GM12878 (cell line): ENCODE measurements around the gene AP1S1. TPM values are rescaled to one million over a fixed set of nuclear protein-coding genes. Genes with fewer than 3 reads are reported as not detected.

Experiments used
- ATAC-seq: fragments of 200-7000 bp; cut with Tn5 transposase; 3 replicates; pipeline ENCODE4 v1.9.1; 2020; ENCODE audit warnings: mild to moderate bottlenecking, moderate library complexity
- BruUV-seq: library from RNA; stranded (reverse); fragments of 400-500 nt; replicated peaks from 2 replicates; lab custom pipeline; 2021; lab: Mats Ljungman, UMichigan
- CTCF ChIA-PET: fragments of 300-600 bp; sonication (Branson Sonifier 250); formaldehyde crosslinking; extraction: SDS; loops from one replicate; lab custom pipeline; 2021; ENCODE audit warnings: inconsistent platforms; lab: Yijun Ruan, JAX
- POLR2A ChIA-PET: fragments of 350-600 bp; formaldehyde crosslinking; extraction: SDS; loops from one replicate; lab custom pipeline; 2021; ENCODE audit warnings: inconsistent platforms; lab: Charles Lee
- RAD21 ChIA-PET: fragments of 300-600 bp; sonication (Branson Sonifier 250); formaldehyde crosslinking; loops from one replicate; lab custom pipeline; 2023; ENCODE audit warnings: antibody characterized with exemption; ENCODE audit not compliant: unreplicated experiment; lab: Charles Lee
- SMC1A ChIA-PET: fragments of 300-600 bp; sonication (Branson Sonifier 250); formaldehyde crosslinking; loops from one replicate; lab custom pipeline; 2023; ENCODE audit not compliant: unreplicated experiment, uncharacterized antibody; lab: Charles Lee
- DNase-seq: peaks from one replicate; pipeline ENCODE4 v3.0.0-alpha.2; 2011; ENCODE audit warnings: low read depth, low spot score
- FAIRE-seq: peaks from 3 replicates; lab custom pipeline; 2011; peaks lifted over from hg19 to GRCh38; lab: Jason Lieb, UNC
- H2AFZ ChIP-seq: 2 replicates; pipeline ENCODE4 v1.6.0; 2011; ENCODE audit warnings: low read depth, low read length, control low read depth; ENCODE audit not compliant: control insufficient read depth
- H3K27ac ChIP-seq: 2 replicates; pipeline ENCODE4 v1.5.1; 2011; ENCODE audit warnings: control low read depth; ENCODE audit not compliant: control insufficient read depth, insufficient read depth
- H3K27me3 ChIP-seq, 2 experiments: replicated peaks in 1 of 2; 2 replicates each; pipeline versions ENCODE4 v1.6.0 to v1.6.1; 2011; ENCODE audit warnings: low read length in 1 of 2; ENCODE audit not compliant: control insufficient read depth in 2 of 2, insufficient read depth in 2 of 2
- H3K36me3 ChIP-seq, 2 experiments: 2 replicates each; pipeline ENCODE4 v1.5.1; 2011; ENCODE audit warnings: low read length in 1 of 2; ENCODE audit not compliant: control insufficient read depth in 2 of 2, insufficient read depth in 2 of 2
- H3K4me1 ChIP-seq: 2 replicates; pipeline ENCODE4 v1.6.1; 2011; ENCODE audit warnings: mild to moderate bottlenecking, low read length, moderate library complexity, mixed read lengths; ENCODE audit not compliant: control insufficient read depth, insufficient read depth
- H3K4me2 ChIP-seq: 2 replicates; pipeline ENCODE4 v1.6.0; 2011; ENCODE audit warnings: control low read depth; ENCODE audit not compliant: control insufficient read depth, insufficient read depth
- H3K4me3 ChIP-seq: fragments of 200-600 bp; sonication (generic); 2 replicates; pipeline ENCODE4 v1.5.1; 2016
- H3K79me2 ChIP-seq: 2 replicates; pipeline ENCODE4 v1.6.0; 2011; ENCODE audit warnings: low read length; ENCODE audit not compliant: control insufficient read depth, insufficient read depth
- H3K9ac ChIP-seq: 2 replicates; pipeline ENCODE4 v1.8.0; 2011; ENCODE audit warnings: low read length, control low read depth, mixed read lengths; ENCODE audit not compliant: control insufficient read depth, insufficient read depth
- H3K9me3 ChIP-seq: replicated peaks from 3 replicates; pipeline ENCODE4 v1.5.1; 2011; ENCODE audit warnings: mild to moderate bottlenecking, low read length; ENCODE audit not compliant: control insufficient read depth, insufficient read depth
- H4K20me1 ChIP-seq: 2 replicates; pipeline ENCODE4 v1.6.0; 2011; ENCODE audit not compliant: control insufficient read depth, insufficient read depth
- BRCA1 ChIP-seq: IDR thresholded peaks from 2 replicates; pipeline ENCODE4 v1.6.1; 2011; ENCODE audit warnings: low read depth, low read length, improper control_type of control experiment
- CBFB ChIP-seq: IDR thresholded peaks from 2 replicates; pipeline ENCODE4 v1.6.1; 2016; ENCODE audit warnings: antibody characterized with exemption, low read depth
- CHD4 ChIP-seq: fragments of 200-600 bp; sonication (generic); IDR thresholded peaks from 2 replicates; pipeline ENCODE4 v1.6.1; 2016; ENCODE audit warnings: mild to moderate bottlenecking
- IKZF1 ChIP-seq: fragments of 450-650 bp; conservative IDR thresholded peaks from 2 replicates; pipeline ENCODE4 v1.6.1; 2017; ENCODE audit warnings: antibody characterized with exemption, mild to moderate bottlenecking
- JUNB ChIP-seq: IDR thresholded peaks from 2 replicates; pipeline ENCODE4 v1.6.1; 2016; ENCODE audit warnings: antibody characterized with exemption, mild to moderate bottlenecking
- LARP7 ChIP-seq: fragments of 450-650 bp; IDR thresholded peaks from 2 replicates; pipeline ENCODE4 v1.6.1; 2017; ENCODE audit warnings: mild to moderate bottlenecking
- MEF2A ChIP-seq: IDR thresholded peaks from 2 replicates; pipeline ENCODE4 v1.6.1; 2011; ENCODE audit warnings: low read depth, mild to moderate bottlenecking, low read length, moderate library complexity; ENCODE audit not compliant: insufficient read depth
- MEF2B ChIP-seq: fragments of 450-650 bp; IDR thresholded peaks from 2 replicates; pipeline ENCODE4 v1.6.1; 2018; ENCODE audit warnings: mild to moderate bottlenecking, moderate library complexity; ENCODE audit not compliant: partially characterized antibody, poor library complexity, severe bottlenecking
- MTA2 ChIP-seq: fragments of 450-650 bp; IDR thresholded peaks from 2 replicates; pipeline ENCODE4 v1.6.1; 2016; ENCODE audit warnings: low read depth, mild to moderate bottlenecking, moderate library complexity
- MXI1 ChIP-seq: fragments of 150-350 bp; IDR thresholded peaks from 2 replicates; pipeline ENCODE4 v1.6.1; 2011; ENCODE audit warnings: low read depth, mild to moderate bottlenecking, inconsistent platforms, low read length, improper control_type of control experiment
- NBN ChIP-seq: fragments of 450-650 bp; IDR thresholded peaks from 2 replicates; pipeline ENCODE4 v1.6.1; 2016
- NFYB ChIP-seq: IDR thresholded peaks from 2 replicates; pipeline ENCODE4 v1.6.1; 2011; ENCODE audit warnings: low read depth, mild to moderate bottlenecking, low read length, improper control_type of control experiment, moderate library complexity; ENCODE audit not compliant: insufficient read depth
- PAX8 ChIP-seq: fragments of 450-650 bp; IDR thresholded peaks from 2 replicates; pipeline ENCODE4 v1.6.1; 2017; ENCODE audit warnings: mild to moderate bottlenecking, moderate library complexity
- SPI1 ChIP-seq: IDR thresholded peaks from 2 replicates; pipeline ENCODE4 v1.6.1; 2011; ENCODE audit warnings: low read depth, mild to moderate bottlenecking, low read length, moderate library complexity, borderline replicate concordance; ENCODE audit not compliant: insufficient read depth
- STAT3 ChIP-seq: IDR thresholded peaks from 2 replicates; pipeline ENCODE4 v1.6.1; 2011; ENCODE audit warnings: low read depth, low read length, improper control_type of control experiment
- TARDBP ChIP-seq: IDR thresholded peaks from 2 replicates; pipeline ENCODE4 v1.6.1; 2016; ENCODE audit warnings: borderline replicate concordance
- TBL1XR1 ChIP-seq: IDR thresholded peaks from 2 replicates; pipeline ENCODE4 v1.6.1; 2012; ENCODE audit warnings: low read depth, low read length, improper control_type of control experiment
- WGBS: methylation state at CpG from one replicate; pipeline ENCODE4 v1.1.6; 2016; ENCODE audit warnings: low lambda C conversion rate; ENCODE audit not compliant: insufficient replicate concordance, insufficient coverage; ENCODE audit errors: missing lambda C conversion rate; 5-methylcytosine and 5-hydroxymethylcytosine counted together
- in situ Hi-C: fragments of 300-500 bp; cut with MboI; formaldehyde crosslinking; loops from 9 replicates; pipeline ENCODE4 v1.14.3; 2018; ENCODE audit warnings: mixed read lengths
- intact Hi-C: fragments of 100-400 bp; cut with micrococcal nuclease; formaldehyde crosslinking; loops from one replicate; pipeline ENCODE4 v1.14.2; 2022; ENCODE audit not compliant: unreplicated experiment
- polyA plus RNA-seq, 11 experiments: library from polyadenylated mRNA; depleted of rRNA in 4 of 11; unstranded in 6 of 11; stranded (reverse) in 5 of 11; fragments of >200 nt; fragmentation: Nextera tagmentation in 4 of 11; fragmentation: Illumina TruSeq in 1 of 11; extraction: Ambion mirVana in 4 of 11; extraction: Trizol in 1 of 11; gene quantifications; 1 replicate in 1 of 11; 2 replicates in 10 of 11; pipeline versions ENCODE4 v1.2.1 to v1.2.3, GENCODE V29; 2011 to 2016; ENCODE audit warnings: inconsistent platforms in 2 of 11, missing spikeins in 2 of 11, low read depth in 1 of 11
- total RNA-seq, 4 experiments: library from RNA; depleted of rRNA in 3 of 4; stranded (reverse); fragments of >200 nt in 3 of 4; fragmentation: Illumina TruSeq in 1 of 4; extraction: Trizol in 1 of 4; gene quantifications; 2 replicates each; pipeline versions ENCODE4 v1.2.1 to v1.2.3, GENCODE V29; 2013 to 2021
- TF ChIP-seq, protein P1 (sequence below): fragments of 450-650 bp; IDR thresholded peaks from 2 replicates; pipeline ENCODE4 v1.6.1; 2016; ENCODE audit warnings: mild to moderate bottlenecking, moderate library complexity, borderline replicate concordance
- TF ChIP-seq, protein P2 (sequence below): IDR thresholded peaks from 2 replicates; pipeline ENCODE4 v1.6.1; 2011; ENCODE audit warnings: borderline replicate concordance, low read depth, mild to moderate bottlenecking, moderate library complexity, low read length; ENCODE audit not compliant: insufficient read depth, poor library complexity, severe bottlenecking
- TF ChIP-seq, protein P3 (sequence below): IDR thresholded peaks from 2 replicates; pipeline ENCODE4 v1.6.1; 2011; ENCODE audit warnings: borderline replicate concordance, low read depth, mild to moderate bottlenecking, moderate library complexity, mixed read lengths, low read length; ENCODE audit not compliant: insufficient read depth; ENCODE audit errors: extremely low read length

AP1S1 gene
- total and polyA plus RNA-seq, 10 of the 15 experiments (the other 5 are each of a cell fraction or from before 2014, with no cell fraction given): 2.5 to 121 (median 54.9) TPM

DNA sequence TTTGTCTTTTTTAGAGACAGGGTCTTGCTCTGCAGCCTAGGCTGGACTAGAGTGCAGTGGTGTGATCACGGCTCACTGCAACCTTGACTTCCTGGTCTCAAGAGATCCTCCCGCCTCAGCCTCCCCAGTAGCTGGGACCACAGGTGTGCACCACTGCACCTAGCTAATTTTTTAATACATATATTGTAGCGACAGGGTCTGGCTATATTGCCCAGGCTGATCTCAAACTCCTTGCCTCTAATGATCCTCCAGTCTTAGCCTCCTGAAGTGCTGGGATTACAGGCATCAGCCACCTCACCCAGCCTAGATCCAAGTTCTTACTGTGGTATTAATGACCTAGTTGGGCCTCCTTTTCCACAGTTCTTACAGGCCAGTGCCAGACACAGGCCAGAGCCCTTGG is 39.1 kb upstream of the AP1S1 start (continued):
- TF ChIP-seq, protein P1, sequence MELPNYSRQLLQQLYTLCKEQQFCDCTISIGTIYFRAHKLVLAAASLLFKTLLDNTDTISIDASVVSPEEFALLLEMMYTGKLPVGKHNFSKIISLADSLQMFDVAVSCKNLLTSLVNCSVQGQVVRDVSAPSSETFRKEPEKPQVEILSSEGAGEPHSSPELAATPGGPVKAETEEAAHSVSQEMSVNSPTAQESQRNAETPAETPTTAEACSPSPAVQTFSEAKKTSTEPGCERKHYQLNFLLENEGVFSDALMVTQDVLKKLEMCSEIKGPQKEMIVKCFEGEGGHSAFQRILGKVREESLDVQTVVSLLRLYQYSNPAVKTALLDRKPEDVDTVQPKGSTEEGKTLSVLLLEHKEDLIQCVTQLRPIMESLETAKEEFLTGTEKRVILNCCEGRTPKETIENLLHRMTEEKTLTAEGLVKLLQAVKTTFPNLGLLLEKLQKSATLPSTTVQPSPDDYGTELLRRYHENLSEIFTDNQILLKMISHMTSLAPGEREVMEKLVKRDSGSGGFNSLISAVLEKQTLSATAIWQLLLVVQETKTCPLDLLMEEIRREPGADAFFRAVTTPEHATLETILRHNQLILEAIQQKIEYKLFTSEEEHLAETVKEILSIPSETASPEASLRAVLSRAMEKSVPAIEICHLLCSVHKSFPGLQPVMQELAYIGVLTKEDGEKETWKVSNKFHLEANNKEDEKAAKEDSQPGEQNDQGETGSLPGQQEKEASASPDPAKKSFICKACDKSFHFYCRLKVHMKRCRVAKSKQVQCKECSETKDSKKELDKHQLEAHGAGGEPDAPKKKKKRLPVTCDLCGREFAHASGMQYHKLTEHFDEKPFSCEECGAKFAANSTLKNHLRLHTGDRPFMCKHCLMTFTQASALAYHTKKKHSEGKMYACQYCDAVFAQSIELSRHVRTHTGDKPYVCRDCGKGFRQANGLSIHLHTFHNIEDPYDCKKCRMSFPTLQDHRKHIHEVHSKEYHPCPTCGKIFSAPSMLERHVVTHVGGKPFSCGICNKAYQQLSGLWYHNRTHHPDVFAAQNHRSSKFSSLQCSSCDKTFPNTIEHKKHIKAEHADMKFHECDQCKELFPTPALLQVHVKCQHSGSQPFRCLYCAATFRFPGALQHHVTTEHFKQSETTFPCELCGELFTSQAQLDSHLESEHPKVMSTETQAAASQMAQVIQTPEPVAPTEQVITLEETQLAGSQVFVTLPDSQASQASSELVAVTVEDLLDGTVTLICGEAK: no peak
- no peak for TF ChIP-seq CHD4
- no peak for TF ChIP-seq MEF2A
- no peak for TF ChIP-seq NBN
- TF ChIP-seq, all 136 proteins: peak for 0

DNA sequence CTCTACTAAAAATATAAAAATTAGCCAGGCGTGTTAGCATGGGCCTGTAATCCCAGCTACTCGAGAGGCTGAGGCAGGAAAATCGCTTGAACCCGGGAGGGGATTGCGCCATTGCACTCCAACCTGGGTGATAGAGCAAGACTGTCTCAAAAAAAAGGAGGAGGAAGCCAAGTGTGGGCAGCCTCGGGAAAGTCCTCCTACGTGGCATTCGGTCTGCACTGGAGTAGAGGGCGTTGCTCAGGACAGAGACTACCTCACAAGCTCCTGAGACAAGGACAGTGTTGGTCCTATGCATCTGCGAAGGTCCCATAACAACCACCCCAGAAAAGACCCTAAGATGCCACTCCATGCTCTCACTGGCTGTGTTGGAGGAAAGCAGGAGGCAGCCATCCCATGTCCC is 37.4 kb upstream of the AP1S1 start:
- SMC1A ChIA-PET: no interaction called here
- no peaks in the 10 kb centered on the region for H3K27me3 ChIP-seq
- no peaks in the 10 kb centered on the region for H4K20me1 ChIP-seq
- H3K4me1 ChIP-seq: peaks cover 2% of the 10 kb centered on the region
- H3K9me3 ChIP-seq: no peaks in the 10 kb centered on the region
- H3K4me3 ChIP-seq: no peak overlapping the region
- H3K36me3 ChIP-seq: no peaks in the 10 kb centered on the region
- CTCF ChIA-PET: no interaction called here
- H3K4me2 ChIP-seq: no peak overlapping the region
- 36% methylated on average over 10 of the region's 10 CpGs for WGBS
- ATAC-seq (no peak), FAIRE-seq (no peak), DNase-seq (no peak)
- H3K79me2 ChIP-seq: no peaks in the 10 kb centered on the region
- H2AFZ ChIP-seq: no peak overlapping the region
- RAD21 ChIA-PET: no interaction called here
- intact Hi-C loops: no loop called here
- H3K9ac ChIP-seq: no peak overlapping the region
- in situ Hi-C loops: no loop called here
- POLR2A ChIA-PET: no interaction called here
- no peak overlapping the region for H3K27ac ChIP-seq
- BruUV-seq: no TSS peak
- no peak for TF ChIP-seq CBFB
- TF ChIP-seq STAT3: no peak
- TF ChIP-seq TBL1XR1: no peak
- no peak for TF ChIP-seq NFYB
- no peak for TF ChIP-seq MXI1
- no peak for TF ChIP-seq MEF2B
- TF ChIP-seq, protein P2, sequence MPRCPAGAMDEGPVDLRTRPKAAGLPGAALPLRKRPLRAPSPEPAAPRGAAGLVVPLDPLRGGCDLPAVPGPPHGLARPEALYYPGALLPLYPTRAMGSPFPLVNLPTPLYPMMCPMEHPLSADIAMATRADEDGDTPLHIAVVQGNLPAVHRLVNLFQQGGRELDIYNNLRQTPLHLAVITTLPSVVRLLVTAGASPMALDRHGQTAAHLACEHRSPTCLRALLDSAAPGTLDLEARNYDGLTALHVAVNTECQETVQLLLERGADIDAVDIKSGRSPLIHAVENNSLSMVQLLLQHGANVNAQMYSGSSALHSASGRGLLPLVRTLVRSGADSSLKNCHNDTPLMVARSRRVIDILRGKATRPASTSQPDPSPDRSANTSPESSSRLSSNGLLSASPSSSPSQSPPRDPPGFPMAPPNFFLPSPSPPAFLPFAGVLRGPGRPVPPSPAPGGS: no peak
- no peak for TF ChIP-seq MTA2
- no peak for TF ChIP-seq LARP7
- TF ChIP-seq SPI1: no peak
- TF ChIP-seq PAX8: no peak
- TF ChIP-seq, protein P3, sequence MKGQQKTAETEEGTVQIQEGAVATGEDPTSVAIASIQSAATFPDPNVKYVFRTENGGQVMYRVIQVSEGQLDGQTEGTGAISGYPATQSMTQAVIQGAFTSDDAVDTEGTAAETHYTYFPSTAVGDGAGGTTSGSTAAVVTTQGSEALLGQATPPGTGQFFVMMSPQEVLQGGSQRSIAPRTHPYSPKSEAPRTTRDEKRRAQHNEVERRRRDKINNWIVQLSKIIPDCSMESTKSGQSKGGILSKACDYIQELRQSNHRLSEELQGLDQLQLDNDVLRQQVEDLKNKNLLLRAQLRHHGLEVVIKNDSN: no peak
- no peak for TF ChIP-seq BRCA1
- no peak for TF ChIP-seq JUNB
- TF ChIP-seq IKZF1: no peak
- no peak for TF ChIP-seq TARDBP
